Thoracic aorta (tissue), 2 donors: ENCODE measurements around the gene CDX1. TPM values are rescaled to one million over a fixed set of nuclear protein-coding genes. Genes with fewer than 3 reads are reported as not detected.

Source experiments
- ATAC-seq: fragments of 150-250 bp; one replicate; pipeline ENCODE4 v1.8.0; 2017; ENCODE audit warnings: low read depth; ENCODE audit not compliant: insufficient number of reproducible peaks, low FRiP score
- DNase-seq: peaks from one replicate; pipeline ENCODE4 v3.0.0-alpha.2; 2020; ENCODE audit warnings: low spot score
- H3K27ac ChIP-seq, 2 donors: fragments of 200-600 bp; sonication (generic); 1 replicate in 1 of 2; 2 replicates in 1 of 2; pipeline ENCODE4 v1.5.1; 2016; ENCODE audit warnings: mild to moderate bottlenecking in 2 of 2, moderate library complexity in 2 of 2
- H3K27me3 ChIP-seq: fragments of 200-600 bp; sonication (generic); replicated peaks from 2 replicates; pipeline ENCODE4 v1.6.0; 2016; ENCODE audit warnings: mild to moderate bottlenecking; ENCODE audit not compliant: insufficient read depth
- H3K36me3 ChIP-seq: fragments of 200-600 bp; sonication (generic); one replicate; pipeline ENCODE4 v1.5.1; 2016
- H3K4me1 ChIP-seq, 2 donors: fragments of 200-600 bp; sonication (generic); 1 replicate in 1 of 2; 2 replicates in 1 of 2; pipeline versions ENCODE4 v1.5.1 to v1.6.0; 2016; ENCODE audit warnings: low read depth in 2 of 2, mild to moderate bottlenecking in 1 of 2; ENCODE audit not compliant: control insufficient read depth in 1 of 2
- H3K4me3 ChIP-seq: fragments of 200-600 bp; sonication (generic); 2 replicates; pipeline ENCODE4 v1.5.1; 2016; ENCODE audit warnings: mild to moderate bottlenecking
- H3K9me3 ChIP-seq: fragments of 200-600 bp; sonication (generic); 2 replicates; pipeline ENCODE4 v1.5.1; 2016
- total RNA-seq, 2 donors: library from RNA; depleted of rRNA; stranded (reverse); fragments of >200 nt; gene quantifications; one replicate each; pipeline versions ENCODE4 v1.1.0 to v1.2.3, GENCODE V29; 2016
- TF ChIP-seq, protein P1 (sequence below): fragments of 200-600 bp; sonication (generic); IDR thresholded peaks from one replicate; pipeline ENCODE4 v1.5.1; 2019; ENCODE audit warnings: antibody characterized with exemption

CDX1 gene
- not detected for total RNA-seq

DNA sequence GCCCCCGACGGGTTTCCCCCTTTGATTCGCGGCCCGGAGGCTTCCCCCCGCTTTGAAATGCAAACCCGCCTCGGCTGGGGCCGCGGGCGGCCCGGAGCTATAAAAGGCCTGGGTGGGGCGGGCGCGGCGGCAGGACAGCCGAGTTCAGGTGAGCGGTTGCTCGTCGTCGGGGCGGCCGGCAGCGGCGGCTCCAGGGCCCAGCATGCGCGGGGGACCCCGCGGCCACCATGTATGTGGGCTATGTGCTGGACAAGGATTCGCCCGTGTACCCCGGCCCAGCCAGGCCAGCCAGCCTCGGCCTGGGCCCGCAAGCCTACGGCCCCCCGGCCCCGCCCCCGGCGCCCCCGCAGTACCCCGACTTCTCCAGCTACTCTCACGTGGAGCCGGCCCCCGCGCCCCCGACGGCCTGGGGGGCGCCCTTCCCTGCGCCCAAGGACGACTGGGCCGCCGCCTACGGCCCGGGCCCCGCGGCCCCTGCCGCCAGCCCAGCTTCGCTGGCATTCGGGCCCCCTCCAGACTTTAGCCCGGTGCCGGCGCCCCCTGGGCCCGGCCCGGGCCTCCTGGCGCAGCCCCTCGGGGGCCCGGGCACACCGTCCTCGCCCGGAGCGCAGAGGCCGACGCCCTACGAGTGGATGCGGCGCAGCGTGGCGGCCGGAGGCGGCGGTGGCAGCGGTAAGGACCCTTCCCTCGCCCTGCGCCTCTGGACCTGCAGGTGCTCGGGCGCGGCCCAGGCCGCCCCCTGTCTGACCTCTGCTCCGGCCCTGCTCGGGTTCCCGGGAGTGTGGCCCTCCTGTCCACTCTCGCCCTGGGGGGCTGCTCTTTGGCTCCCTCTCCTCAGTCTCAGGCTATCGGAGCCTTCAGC, at the start of gene CDX1:
Gene CDX1 (plus strand): TSS at position 129 of the 862 bp plus-strand sequence. CDS start 99 bp downstream, at position 228.
- ATAC-seq (no peak), DNase-seq (no peak)
- H3K4me1 ChIP-seq = peaks cover 8 to 18% of the 10 kb centered on the region in 2 donors
- H3K27me3 ChIP-seq = no peaks in the 10 kb centered on the region
- H3K4me3 ChIP-seq = no peak within 1 kb of the TSS
- TF ChIP-seq, protein P1, sequence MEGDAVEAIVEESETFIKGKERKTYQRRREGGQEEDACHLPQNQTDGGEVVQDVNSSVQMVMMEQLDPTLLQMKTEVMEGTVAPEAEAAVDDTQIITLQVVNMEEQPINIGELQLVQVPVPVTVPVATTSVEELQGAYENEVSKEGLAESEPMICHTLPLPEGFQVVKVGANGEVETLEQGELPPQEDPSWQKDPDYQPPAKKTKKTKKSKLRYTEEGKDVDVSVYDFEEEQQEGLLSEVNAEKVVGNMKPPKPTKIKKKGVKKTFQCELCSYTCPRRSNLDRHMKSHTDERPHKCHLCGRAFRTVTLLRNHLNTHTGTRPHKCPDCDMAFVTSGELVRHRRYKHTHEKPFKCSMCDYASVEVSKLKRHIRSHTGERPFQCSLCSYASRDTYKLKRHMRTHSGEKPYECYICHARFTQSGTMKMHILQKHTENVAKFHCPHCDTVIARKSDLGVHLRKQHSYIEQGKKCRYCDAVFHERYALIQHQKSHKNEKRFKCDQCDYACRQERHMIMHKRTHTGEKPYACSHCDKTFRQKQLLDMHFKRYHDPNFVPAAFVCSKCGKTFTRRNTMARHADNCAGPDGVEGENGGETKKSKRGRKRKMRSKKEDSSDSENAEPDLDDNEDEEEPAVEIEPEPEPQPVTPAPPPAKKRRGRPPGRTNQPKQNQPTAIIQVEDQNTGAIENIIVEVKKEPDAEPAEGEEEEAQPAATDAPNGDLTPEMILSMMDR = no peak
- no peak within 1 kb of the TSS for H3K27ac ChIP-seq
- H3K9me3 ChIP-seq = no peaks in the 10 kb centered on the region
- H3K36me3 ChIP-seq = no peaks in the 10 kb centered on the region

DNA sequence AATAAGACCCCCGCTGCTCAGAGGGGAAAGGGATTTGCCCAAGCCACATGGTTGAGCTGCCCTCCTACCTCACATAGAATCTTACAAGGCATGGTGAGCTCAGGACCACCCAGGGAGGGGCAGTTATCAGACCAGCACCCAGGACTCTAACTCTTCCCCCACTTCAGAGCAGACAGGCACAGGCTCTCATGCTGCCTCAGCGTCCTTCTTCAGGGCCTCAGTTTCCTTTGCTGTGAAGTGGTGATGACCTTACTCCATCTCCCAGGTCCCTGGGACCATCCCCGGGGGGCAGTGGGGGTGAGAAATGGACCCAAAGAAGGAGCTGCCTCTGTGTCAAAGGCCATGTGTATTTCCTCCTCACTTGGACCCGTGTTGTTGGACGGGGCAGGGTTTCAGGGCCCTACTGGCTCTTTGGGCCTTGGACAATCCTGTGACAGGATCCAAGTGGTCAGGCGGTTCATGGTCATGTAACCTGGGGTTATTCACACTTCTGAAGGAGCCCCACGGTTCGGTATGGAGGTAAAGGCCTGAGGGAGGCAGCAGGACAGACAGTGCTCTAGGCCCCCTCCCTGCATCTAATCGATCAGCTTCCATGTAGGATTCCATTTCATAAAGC, 48.5 kb upstream of the CDX1 start:
- Histone ChIP-seq H3K4me3 (no peak overlapping the region), H3K36me3 (peaks cover 85% of the 10 kb centered on the region), H3K4me1 (peaks cover 3 to 15% of the 10 kb centered on the region in 2 donors), H3K27me3 (no peaks in the 10 kb centered on the region), H3K9me3 (no peaks in the 10 kb centered on the region), H3K27ac (no peak overlapping the region)
- ATAC-seq (no peak), DNase-seq (no peak)
- TF ChIP-seq, protein P1 = no peak

DNA sequence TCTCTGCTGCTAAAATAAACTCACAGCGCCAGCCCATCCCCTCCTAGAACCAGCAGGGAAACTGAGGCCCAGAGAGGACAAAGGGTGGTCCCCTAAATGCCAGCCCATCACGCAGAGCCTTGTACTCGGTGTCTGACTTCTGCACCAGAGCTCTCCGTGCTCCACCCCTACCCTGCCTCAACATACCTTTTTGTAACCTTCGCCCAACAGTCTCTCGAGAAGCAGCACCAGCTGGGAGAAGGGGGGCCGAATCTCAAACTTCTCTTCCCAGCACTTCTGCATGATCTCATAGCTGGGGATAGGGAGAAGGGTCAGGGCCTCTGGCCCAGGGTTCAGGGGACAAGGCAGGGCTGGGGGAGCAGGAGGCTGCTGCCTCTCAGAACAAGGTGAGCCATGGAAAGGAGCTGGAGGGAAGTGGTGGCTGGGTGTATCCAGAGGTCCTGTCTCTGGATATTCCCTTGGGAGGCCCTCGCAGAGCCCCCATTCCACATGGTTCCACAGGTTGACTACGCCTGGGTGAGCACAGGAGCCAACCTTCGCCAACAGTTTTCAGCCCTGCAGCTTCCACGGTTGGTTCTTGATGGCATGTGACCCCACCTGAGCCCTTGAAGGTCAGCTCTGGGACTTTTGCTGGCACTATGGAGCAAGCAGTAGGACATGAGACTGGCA, 47.9 kb upstream of the CDX1 start:
- H3K27me3 ChIP-seq = no peaks in the 10 kb centered on the region
- no peaks in the 10 kb centered on the region for H3K9me3 ChIP-seq
- ATAC-seq = no peak
- DNase-seq = no peak
- TF ChIP-seq, protein P1 = no peak
- no peak overlapping the region for H3K4me3 ChIP-seq
- peaks cover 0 to 8% of the 10 kb centered on the region in 2 donors for H3K4me1 ChIP-seq
- H3K36me3 ChIP-seq = peaks cover 91% of the 10 kb centered on the region
- H3K27ac ChIP-seq = no peak overlapping the region

DNA sequence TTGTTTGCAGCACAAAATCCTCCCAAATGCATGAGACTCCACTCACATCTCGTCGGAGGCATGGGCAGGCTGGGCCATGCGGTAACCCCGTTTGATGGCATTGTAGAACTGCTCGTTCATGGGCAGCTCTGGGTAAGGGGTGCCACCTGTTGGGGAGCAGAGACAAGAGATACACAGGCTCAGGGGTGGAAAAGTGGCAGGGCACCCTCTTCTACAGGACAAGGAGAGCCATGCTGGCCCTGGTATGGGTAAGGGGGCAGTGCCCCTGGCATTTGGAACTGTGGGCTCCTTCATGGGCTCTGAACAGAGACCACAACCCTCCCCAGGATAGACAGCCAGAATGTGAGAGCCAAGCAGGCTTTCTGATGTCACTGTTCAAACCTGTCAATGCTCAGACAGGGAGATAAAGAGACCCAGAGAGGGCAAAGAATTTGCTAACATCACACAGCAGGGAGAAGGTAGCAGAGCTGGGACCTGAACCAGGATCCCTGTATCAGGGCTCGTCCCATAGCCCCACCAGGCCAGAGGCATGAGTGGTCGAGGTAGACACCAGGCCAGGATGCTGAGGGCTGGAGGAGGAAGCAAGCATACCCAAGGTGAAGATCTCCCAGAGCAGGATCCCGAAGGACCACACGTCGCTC, 47.0 kb upstream of the CDX1 start:
- no peak overlapping the region for H3K27ac ChIP-seq
- no peak for ATAC-seq
- H3K4me3 ChIP-seq = no peak overlapping the region
- no peaks in the 10 kb centered on the region for H3K9me3 ChIP-seq
- TF ChIP-seq, protein P1 = no peak
- peaks cover 93% of the 10 kb centered on the region for H3K36me3 ChIP-seq
- H3K27me3 ChIP-seq = no peaks in the 10 kb centered on the region
- H3K4me1 ChIP-seq = no peaks in the 10 kb centered on the region
- DNase-seq = no peak
